Measurements from ENCODE around the gene MED27. TPM values are rescaled to one million over a fixed set of nuclear protein-coding genes. Genes with fewer than 3 reads are reported as not detected.

MED27 gene
- total RNA-seq, 4 donors from 2014 or later, result 4.1 to 6.3 (median 5.7) TPM

GRCh38 chr9:132124800-132125199 is 45.1 kb upstream of the MED27 start:
- H3K4me1 ChIP-seq, result no peaks in the 10 kb centered on the region
- no peaks in the 10 kb centered on the region for H3K36me3 ChIP-seq
- DNase-seq, result no peak
- H3K4me3 ChIP-seq, result no peak overlapping the region
- H3K27ac ChIP-seq, result no peak overlapping the region
- TF ChIP-seq, protein P1, sequence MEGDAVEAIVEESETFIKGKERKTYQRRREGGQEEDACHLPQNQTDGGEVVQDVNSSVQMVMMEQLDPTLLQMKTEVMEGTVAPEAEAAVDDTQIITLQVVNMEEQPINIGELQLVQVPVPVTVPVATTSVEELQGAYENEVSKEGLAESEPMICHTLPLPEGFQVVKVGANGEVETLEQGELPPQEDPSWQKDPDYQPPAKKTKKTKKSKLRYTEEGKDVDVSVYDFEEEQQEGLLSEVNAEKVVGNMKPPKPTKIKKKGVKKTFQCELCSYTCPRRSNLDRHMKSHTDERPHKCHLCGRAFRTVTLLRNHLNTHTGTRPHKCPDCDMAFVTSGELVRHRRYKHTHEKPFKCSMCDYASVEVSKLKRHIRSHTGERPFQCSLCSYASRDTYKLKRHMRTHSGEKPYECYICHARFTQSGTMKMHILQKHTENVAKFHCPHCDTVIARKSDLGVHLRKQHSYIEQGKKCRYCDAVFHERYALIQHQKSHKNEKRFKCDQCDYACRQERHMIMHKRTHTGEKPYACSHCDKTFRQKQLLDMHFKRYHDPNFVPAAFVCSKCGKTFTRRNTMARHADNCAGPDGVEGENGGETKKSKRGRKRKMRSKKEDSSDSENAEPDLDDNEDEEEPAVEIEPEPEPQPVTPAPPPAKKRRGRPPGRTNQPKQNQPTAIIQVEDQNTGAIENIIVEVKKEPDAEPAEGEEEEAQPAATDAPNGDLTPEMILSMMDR (IDR thresholded peaks at IDR 0.05), result no peak
- no peak for TF ChIP-seq POLR2A (IDR thresholded peaks at IDR 0.05)
- H3K9me3 ChIP-seq, result no peaks in the 10 kb centered on the region
- H3K27me3 ChIP-seq, result no peaks in the 10 kb centered on the region

GRCh38 chr9:132121021-132121420 is 41.4 kb upstream of the MED27 start:
- H3K27ac ChIP-seq, result no peak overlapping the region
- no peaks in the 10 kb centered on the region for H3K4me1 ChIP-seq
- no peak overlapping the region for H3K4me3 ChIP-seq
- no peaks in the 10 kb centered on the region for H3K27me3 ChIP-seq
- DNase-seq, result no peak
- no peaks in the 10 kb centered on the region for H3K36me3 ChIP-seq
- no peaks in the 10 kb centered on the region for H3K9me3 ChIP-seq
- no peak for TF ChIP-seq POLR2A (IDR thresholded peaks at IDR 0.05)
- TF ChIP-seq, protein P1 (IDR thresholded peaks at IDR 0.05), result no peak

DNA sequence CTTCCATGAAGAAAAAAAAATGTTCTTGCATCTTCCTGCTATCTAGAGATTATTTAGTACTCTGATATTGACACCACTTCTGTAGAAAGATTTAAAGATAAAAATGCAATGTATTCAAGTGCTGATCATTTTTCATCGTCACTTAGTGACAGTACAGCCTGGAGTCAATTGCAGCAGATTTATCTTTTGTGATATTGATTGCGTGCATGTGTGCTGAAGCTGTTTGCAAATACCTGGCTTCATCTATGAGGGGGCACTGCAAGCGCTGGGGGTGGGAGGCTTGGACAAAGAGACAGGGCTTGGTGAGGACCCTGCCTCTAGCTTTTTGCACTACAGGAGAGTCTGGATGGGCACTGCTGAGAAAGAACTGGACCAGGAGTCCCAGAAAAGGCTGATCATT is 38.0 kb upstream of the MED27 start:
- no peak for DNase-seq
- Histone ChIP-seq H3K27me3 (no peaks in the 10 kb centered on the region), H3K4me1 (no peaks in the 10 kb centered on the region), H3K9me3 (no peaks in the 10 kb centered on the region), H3K4me3 (no peak overlapping the region), H3K27ac (no peak overlapping the region), H3K36me3 (no peaks in the 10 kb centered on the region)
- TF ChIP-seq, protein P1 (IDR thresholded peaks at IDR 0.05), result no peak
- TF ChIP-seq POLR2A (IDR thresholded peaks at IDR 0.05), result no peak

GRCh38 chr9:132116583-132116982 is 36.9 kb upstream of the MED27 start:
- Histone ChIP-seq H3K4me1 (no peaks in the 10 kb centered on the region), H3K9me3 (no peaks in the 10 kb centered on the region), H3K27me3 (no peaks in the 10 kb centered on the region), H3K4me3 (no peak overlapping the region), H3K27ac (no peak overlapping the region), H3K36me3 (no peaks in the 10 kb centered on the region)
- no peak for DNase-seq
- no peak for TF ChIP-seq POLR2A (IDR thresholded peaks at IDR 0.05)
- TF ChIP-seq, protein P1 (IDR thresholded peaks at IDR 0.05), result no peak

GRCh38 chr9:132114102-132114707 is 34.5 kb upstream of the MED27 start:
- Histone ChIP-seq H3K27me3 (no peaks in the 10 kb centered on the region), H3K9me3 (no peaks in the 10 kb centered on the region), H3K4me3 (no peak overlapping the region), H3K36me3 (no peaks in the 10 kb centered on the region), H3K4me1 (no peaks in the 10 kb centered on the region), H3K27ac (no peak overlapping the region)
- no peak for TF ChIP-seq POLR2A (IDR thresholded peaks at IDR 0.05)
- peak in 2 of 3 donors; percentile 64 to 68 for DNase-seq

DNA sequence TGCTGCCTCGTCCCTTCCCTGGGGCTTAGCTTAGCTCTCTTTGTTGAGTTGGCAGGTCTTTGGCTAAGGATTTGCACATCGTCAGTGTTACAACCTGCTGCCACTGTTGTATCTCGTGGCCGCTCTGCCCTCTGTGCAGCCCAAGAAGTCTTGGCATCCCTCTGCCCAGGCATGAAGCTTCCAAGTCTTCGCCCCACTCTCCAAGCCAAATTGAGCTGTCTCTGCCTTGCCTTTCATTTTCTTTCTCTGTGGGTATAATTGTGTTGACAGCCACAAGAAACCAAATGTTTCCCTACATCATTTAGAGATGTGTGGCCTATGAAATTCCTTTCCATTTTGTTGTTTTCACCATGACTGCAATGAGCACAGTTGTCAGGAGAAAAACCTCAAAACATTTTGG is 29.6 kb upstream of the MED27 start:
- no peak for DNase-seq
- TF ChIP-seq, protein P1 (IDR thresholded peaks at IDR 0.05), result no peak
- H3K27me3 ChIP-seq, result no peaks in the 10 kb centered on the region

More for the DNA sequence above, 29.6 kb upstream of the MED27 start:
- no peak overlapping the region for H3K27ac ChIP-seq
- H3K9me3 ChIP-seq, result no peaks in the 10 kb centered on the region
- no peak overlapping the region for H3K4me3 ChIP-seq
- H3K4me1 ChIP-seq, result no peaks in the 10 kb centered on the region
- H3K36me3 ChIP-seq, result no peaks in the 10 kb centered on the region
